ENCODE results near the gene FAM219A.
"Not testable (repeated sequence)": the region's sequence is repeated elsewhere in the genome, so short reads cannot be mapped to it uniquely, and the experiment has no call there.

The FAM219A gene

GRCh38 chr9:34493972-34494535 lies 35.7 kb upstream of the FAM219A start:
- no peak overlapping the region for H3K9ac ChIP-seq (ENCODE audit: low read depth, low read length)
- no peaks in the 10 kb centered on the region for H3K36me3 ChIP-seq (ENCODE audit: insufficient read depth, low read length)
- H3K4me1 ChIP-seq (ENCODE audit: insufficient read depth, low read length), result no peaks in the 10 kb centered on the region
- H3K9me3 ChIP-seq (ENCODE audit: control insufficient read depth, insufficient read depth, low read length), result no peaks in the 10 kb centered on the region

- Histone ChIP-seq H3K9ac (ENCODE audit: low read depth, low read length) (no peak overlapping the region), H3K36me3 (ENCODE audit: insufficient read depth, low read length) (no peaks in the 10 kb centered on the region), H3K9me3 (ENCODE audit: control insufficient read depth, insufficient read depth, low read length) (no peaks in the 10 kb centered on the region), H3K4me1 (ENCODE audit: insufficient read depth, low read length) (no peaks in the 10 kb centered on the region)
Measured at GRCh38 chr9:34492051-34492450, 33.7 kb upstream of the FAM219A start.

DNA sequence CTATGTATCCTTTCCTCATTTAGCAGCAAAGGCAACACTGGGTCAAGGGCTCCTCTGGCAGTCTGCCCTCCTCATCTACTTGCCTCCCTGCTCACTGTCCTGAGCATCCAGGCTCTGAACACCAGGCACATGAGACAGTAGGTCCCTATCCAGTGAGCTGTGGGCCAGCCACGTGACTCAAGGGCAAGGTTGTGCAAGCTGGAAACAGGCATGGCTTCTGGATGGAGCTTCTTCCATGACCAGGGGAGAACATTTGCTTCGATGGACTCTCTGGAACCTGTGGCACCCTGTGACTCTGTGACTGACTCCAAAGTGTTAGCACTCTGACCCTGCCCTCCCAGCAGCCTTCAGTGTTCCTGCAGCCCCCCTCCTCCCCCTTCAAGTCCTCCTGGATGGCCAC lies 33.2 kb upstream of the FAM219A start:
- Histone ChIP-seq H3K9me3 (ENCODE audit: control insufficient read depth, insufficient read depth, low read length) (no peaks in the 10 kb centered on the region), H3K9ac (ENCODE audit: low read depth, low read length) (no peak overlapping the region), H3K36me3 (ENCODE audit: insufficient read depth, low read length) (no peaks in the 10 kb centered on the region), H3K4me1 (ENCODE audit: insufficient read depth, low read length) (no peaks in the 10 kb centered on the region)

GRCh38 chr9:34490760-34491159 lies 32.4 kb upstream of the FAM219A start:
- Histone ChIP-seq H3K9me3 (ENCODE audit: control insufficient read depth, insufficient read depth, low read length) (no peaks in the 10 kb centered on the region), H3K4me1 (ENCODE audit: insufficient read depth, low read length) (no peaks in the 10 kb centered on the region), H3K9ac (ENCODE audit: low read depth, low read length) (no peak overlapping the region), H3K36me3 (ENCODE audit: insufficient read depth, low read length) (no peaks in the 10 kb centered on the region)

DNA sequence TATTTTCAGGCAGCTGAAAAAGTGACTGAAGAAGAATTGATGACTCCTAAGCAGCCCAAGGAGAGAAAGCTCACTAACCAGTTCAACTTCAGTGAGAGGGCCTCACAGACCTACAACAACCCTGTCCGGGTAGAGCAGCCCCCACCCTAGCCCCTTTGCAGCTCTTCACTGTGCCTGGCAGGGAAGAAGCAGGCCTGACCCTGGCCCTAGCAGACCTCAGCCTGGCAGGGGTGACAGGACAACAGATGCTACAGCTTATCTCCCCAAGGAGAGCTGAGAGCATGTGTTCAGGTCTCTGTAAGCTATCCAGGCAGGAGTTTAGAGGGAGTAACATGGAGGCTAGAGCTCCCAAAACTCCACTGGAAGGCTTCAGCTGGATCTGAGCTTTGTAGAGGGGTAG lies 32.0 kb upstream of the FAM219A start:
- no peak overlapping the region for H3K9ac ChIP-seq (ENCODE audit: low read depth, low read length)
- H3K4me1 ChIP-seq (ENCODE audit: insufficient read depth, low read length), result no peaks in the 10 kb centered on the region
- no peaks in the 10 kb centered on the region for H3K36me3 ChIP-seq (ENCODE audit: insufficient read depth, low read length)
- no peaks in the 10 kb centered on the region for H3K9me3 ChIP-seq (ENCODE audit: control insufficient read depth, insufficient read depth, low read length)

DNA sequence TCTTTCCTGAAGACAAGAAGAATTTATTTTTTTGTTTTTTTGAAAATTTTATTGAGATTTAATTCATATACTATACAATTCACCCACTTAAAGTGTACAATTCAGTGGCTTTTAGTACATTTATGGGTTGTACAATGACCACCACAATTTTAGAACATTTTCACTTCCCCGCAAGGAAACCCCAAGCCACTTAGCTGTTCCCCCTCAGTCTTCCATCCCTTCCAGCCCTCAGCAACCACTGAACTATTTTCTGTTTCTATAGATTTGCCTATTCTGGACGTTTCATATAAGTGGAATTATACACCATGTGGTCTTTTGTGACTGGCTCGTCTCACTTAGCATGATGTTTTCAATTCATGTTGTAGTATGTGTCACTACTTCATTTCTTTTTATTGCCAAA lies 28.2 kb upstream of the FAM219A start:
- H3K9ac ChIP-seq (ENCODE audit: low read depth, low read length), result no peak overlapping the region

DNA sequence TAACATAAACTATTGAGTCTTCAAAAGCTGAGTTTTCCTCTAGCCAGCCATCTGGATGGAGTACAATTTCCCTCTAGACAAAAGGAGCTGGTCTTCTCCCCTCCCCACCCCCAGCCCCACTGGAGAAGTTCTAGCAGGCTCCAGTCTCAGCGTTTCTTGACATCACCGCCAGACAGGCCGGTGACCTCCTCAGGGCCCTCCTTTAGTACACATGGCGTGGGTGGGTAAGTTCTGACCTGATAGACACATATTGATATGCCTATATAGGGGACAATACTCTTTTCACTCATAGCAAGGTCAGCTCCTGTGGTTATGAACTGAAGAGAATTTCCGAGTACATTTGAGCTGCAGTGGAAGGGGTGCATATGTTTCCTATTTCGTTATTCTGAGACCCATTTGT lies 27.5 kb upstream of the FAM219A start:
- Histone ChIP-seq H3K9ac (ENCODE audit: low read depth, low read length) (no peak overlapping the region), H3K36me3 (ENCODE audit: insufficient read depth, low read length) (no peaks in the 10 kb centered on the region), H3K9me3 (ENCODE audit: control insufficient read depth, insufficient read depth, low read length) (no peaks in the 10 kb centered on the region), H3K4me1 (ENCODE audit: insufficient read depth, low read length) (no peaks in the 10 kb centered on the region)

More for the DNA sequence above, 28.2 kb upstream of the FAM219A start:
- Histone ChIP-seq H3K36me3 (ENCODE audit: insufficient read depth, low read length) (no peaks in the 10 kb centered on the region), H3K4me1 (ENCODE audit: insufficient read depth, low read length) (no peaks in the 10 kb centered on the region), H3K9me3 (ENCODE audit: control insufficient read depth, insufficient read depth, low read length) (no peaks in the 10 kb centered on the region)

GRCh38 chr9:34484678-34485077 lies 26.3 kb upstream of the FAM219A start:
- no peaks in the 10 kb centered on the region for H3K36me3 ChIP-seq (ENCODE audit: insufficient read depth, low read length)
- H3K4me1 ChIP-seq (ENCODE audit: insufficient read depth, low read length), result no peaks in the 10 kb centered on the region
- H3K9me3 ChIP-seq (ENCODE audit: control insufficient read depth, insufficient read depth, low read length), result no peaks in the 10 kb centered on the region
- no peak overlapping the region for H3K9ac ChIP-seq (ENCODE audit: low read depth, low read length)

DNA sequence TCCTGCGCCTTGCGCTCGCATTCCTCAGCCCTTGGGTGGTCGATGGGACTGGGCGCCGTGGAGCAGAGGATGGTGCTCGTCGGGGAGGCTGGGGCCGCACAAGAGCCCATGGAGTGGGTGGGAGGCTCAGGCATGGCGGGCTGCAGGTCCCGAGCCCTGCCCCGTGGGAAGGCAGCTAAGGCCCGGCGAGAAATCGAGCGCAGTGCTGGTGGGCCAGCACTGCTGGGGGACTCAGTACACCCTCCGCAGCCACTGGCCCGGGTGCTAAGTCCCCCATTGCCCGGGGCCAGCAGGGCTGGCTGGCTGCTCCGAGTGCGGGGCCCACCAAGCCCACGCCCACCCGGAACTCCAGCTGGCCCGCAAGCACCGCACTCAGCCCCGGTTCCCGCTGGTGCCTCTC lies 24.4 kb upstream of the FAM219A start:
- not testable (repeated sequence) for H3K36me3 ChIP-seq (ENCODE audit: insufficient read depth, low read length); H3K9me3 ChIP-seq (ENCODE audit: control insufficient read depth, insufficient read depth, low read length); H3K4me1 ChIP-seq (ENCODE audit: insufficient read depth, low read length); H3K9ac ChIP-seq (ENCODE audit: low read depth, low read length)

- H3K36me3 ChIP-seq (ENCODE audit: insufficient read depth, low read length); H3K9ac ChIP-seq (ENCODE audit: low read depth, low read length); H3K9me3 ChIP-seq (ENCODE audit: control insufficient read depth, insufficient read depth, low read length); H3K4me1 ChIP-seq (ENCODE audit: insufficient read depth, low read length): not testable (repeated sequence)
Measured at GRCh38 chr9:34481620-34482019, 23.2 kb upstream of the FAM219A start.

DNA sequence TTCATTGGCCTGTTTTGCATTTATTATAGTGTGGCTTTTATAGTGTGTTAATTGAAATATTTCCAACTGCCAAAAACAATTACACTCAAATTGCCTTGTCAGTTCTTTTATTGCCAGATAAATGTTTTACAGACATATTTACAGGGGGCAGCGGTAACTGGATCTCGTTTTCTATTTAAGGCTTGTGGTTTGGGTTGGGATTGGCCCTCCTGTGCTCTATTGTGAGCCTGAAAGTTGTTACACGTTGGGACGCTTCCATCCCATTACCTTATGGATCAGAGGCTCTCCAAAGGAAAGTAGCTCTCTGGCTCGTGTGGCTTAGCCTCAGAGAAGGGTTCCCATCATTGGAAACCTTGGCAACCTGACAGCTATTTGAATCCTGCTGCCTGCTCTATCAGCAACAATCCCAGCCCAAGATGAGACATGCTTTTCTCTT lies 21.1 kb upstream of the FAM219A start:
- no peak overlapping the region for H3K9ac ChIP-seq (ENCODE audit: low read depth, low read length)
- H3K36me3 ChIP-seq (ENCODE audit: insufficient read depth, low read length), result no peaks in the 10 kb centered on the region
- H3K9me3 ChIP-seq (ENCODE audit: control insufficient read depth, insufficient read depth, low read length), result no peaks in the 10 kb centered on the region
- H3K4me1 ChIP-seq (ENCODE audit: insufficient read depth, low read length), result no peaks in the 10 kb centered on the region

DNA sequence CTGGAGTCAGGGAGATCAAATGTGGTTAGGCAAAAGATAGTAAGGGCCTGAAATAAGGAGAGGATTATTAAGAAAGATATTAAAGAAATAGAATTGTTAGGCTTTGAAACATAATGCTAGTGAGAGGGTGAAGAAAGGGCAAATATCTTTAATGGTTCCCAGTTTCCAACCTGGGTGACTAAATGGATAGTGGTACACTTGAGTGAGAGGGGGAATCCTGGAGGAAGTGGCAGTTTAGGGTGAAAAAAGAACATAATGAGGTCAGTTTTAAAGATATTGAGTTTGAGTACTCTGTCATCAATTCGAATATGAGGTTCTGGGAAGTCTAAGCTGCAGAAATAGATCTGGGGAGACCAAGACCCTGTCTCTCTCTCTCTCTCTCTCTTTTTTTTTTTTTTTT lies 19.2 kb upstream of the FAM219A start:
- Histone ChIP-seq H3K36me3 (ENCODE audit: insufficient read depth, low read length) (no peaks in the 10 kb centered on the region), H3K4me1 (ENCODE audit: insufficient read depth, low read length) (no peaks in the 10 kb centered on the region), H3K9ac (ENCODE audit: low read depth, low read length) (no peak overlapping the region), H3K9me3 (ENCODE audit: control insufficient read depth, insufficient read depth, low read length) (no peaks in the 10 kb centered on the region)

DNA sequence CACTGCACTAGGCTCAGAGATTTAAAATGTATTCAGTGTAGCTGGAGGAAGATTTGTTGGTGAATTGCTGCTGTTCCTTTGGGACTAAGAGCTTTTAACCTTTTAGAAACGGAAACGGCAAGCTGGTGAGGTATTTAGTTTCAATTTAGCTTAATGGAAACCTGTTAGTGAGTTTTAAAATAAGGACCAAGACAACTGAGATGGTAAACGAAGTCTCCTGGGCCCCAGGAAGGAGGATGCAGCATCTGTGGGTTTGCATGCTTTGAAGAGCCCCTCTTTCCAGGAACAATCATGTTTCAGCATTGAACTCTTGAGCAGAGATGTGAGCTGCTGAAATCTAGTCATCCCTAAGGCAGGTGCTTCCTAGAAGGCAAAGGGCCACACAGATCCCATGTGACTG lies 16.7 kb upstream of the FAM219A start:
- Histone ChIP-seq H3K4me1 (ENCODE audit: insufficient read depth, low read length) (no peaks in the 10 kb centered on the region), H3K36me3 (ENCODE audit: insufficient read depth, low read length) (no peaks in the 10 kb centered on the region), H3K9ac (ENCODE audit: low read depth, low read length) (no peak overlapping the region), H3K9me3 (ENCODE audit: control insufficient read depth, insufficient read depth, low read length) (no peaks in the 10 kb centered on the region)

GRCh38 chr9:34465468-34465867 lies 7.1 kb upstream of the FAM219A start:
- Histone ChIP-seq H3K4me1 (ENCODE audit: insufficient read depth, low read length) (no peaks in the 10 kb centered on the region), H3K36me3 (ENCODE audit: insufficient read depth, low read length) (no peaks in the 10 kb centered on the region), H3K9me3 (ENCODE audit: control insufficient read depth, insufficient read depth, low read length) (no peaks in the 10 kb centered on the region)

GRCh38 chr9:34464571-34464970 lies 6.2 kb upstream of the FAM219A start:
- H3K4me1 ChIP-seq (ENCODE audit: insufficient read depth, low read length), result no peaks in the 10 kb centered on the region

More at GRCh38 chr9:34465468-34465867, 7.1 kb upstream of the FAM219A start:
- H3K9ac ChIP-seq (ENCODE audit: low read depth, low read length), result no peak overlapping the region

GRCh38 chr9:34463901-34464232 lies 5.5 kb upstream of the FAM219A start:
- H3K36me3 ChIP-seq (ENCODE audit: insufficient read depth, low read length), result no peaks in the 10 kb centered on the region
- H3K9ac ChIP-seq (ENCODE audit: low read depth, low read length), result no peak overlapping the region
- no peaks in the 10 kb centered on the region for H3K9me3 ChIP-seq (ENCODE audit: control insufficient read depth, insufficient read depth, low read length)
- H3K4me1 ChIP-seq (ENCODE audit: insufficient read depth, low read length), result no peaks in the 10 kb centered on the region

More at GRCh38 chr9:34464571-34464970, 6.2 kb upstream of the FAM219A start:
- H3K9me3 ChIP-seq (ENCODE audit: control insufficient read depth, insufficient read depth, low read length), result no peaks in the 10 kb centered on the region
- no peaks in the 10 kb centered on the region for H3K36me3 ChIP-seq (ENCODE audit: insufficient read depth, low read length)
- no peak overlapping the region for H3K9ac ChIP-seq (ENCODE audit: low read depth, low read length)

Data from ES-I3 (cell line).